Osteoblast (primary cell): Measurements from ENCODE around the gene GRK4. TPM values are rescaled to one million over a fixed set of nuclear protein-coding genes. Genes with fewer than 3 reads are reported as not detected.
"Not testable (repeated sequence)": the region's sequence is repeated elsewhere in the genome, so short reads cannot be mapped to it uniquely, and the experiment has no call there.

Experiments used
- DNase-seq: peaks from one replicate; pipeline ENCODE4 v3.0.0; 2011; ENCODE audit warnings: low spot score, mixed read lengths; ENCODE audit not compliant: insufficient read length; ENCODE audit errors: missing footprints
- H2AFZ ChIP-seq: 2 replicates; pipeline ENCODE4 v1.6.0; 2011; ENCODE audit warnings: mild to moderate bottlenecking, low read length
- H3K27ac ChIP-seq: 2 replicates; pipeline ENCODE4 v1.5.1; 2011; ENCODE audit warnings: mild to moderate bottlenecking, low read depth, low read length, moderate library complexity
- H3K27me3 ChIP-seq: 2 replicates; pipeline ENCODE4 v1.6.0; 2012; ENCODE audit warnings: mild to moderate bottlenecking, control low read depth, inconsistent platforms, low read length, moderate library complexity; ENCODE audit not compliant: insufficient read depth
- H3K36me3 ChIP-seq: 2 replicates; pipeline ENCODE4 v1.5.1; 2011; ENCODE audit warnings: mild to moderate bottlenecking, low read length, control low read depth, moderate library complexity; ENCODE audit not compliant: insufficient read depth
- H3K4me1 ChIP-seq: 2 replicates; pipeline ENCODE4 v1.5.1; 2011; ENCODE audit warnings: mild to moderate bottlenecking, low read length, control low read depth, moderate library complexity; ENCODE audit not compliant: insufficient read depth
- H3K4me2 ChIP-seq: 2 replicates; pipeline ENCODE4 v1.6.0; 2011; ENCODE audit warnings: mild to moderate bottlenecking, low read length; ENCODE audit not compliant: insufficient read depth
- H3K4me3 ChIP-seq: fragments of 200-600 bp; sonication (generic); 3 replicates; pipeline ENCODE4 v1.5.1; 2012; ENCODE audit warnings: mild to moderate bottlenecking, low read length, inconsistent platforms; ENCODE audit not compliant: insufficient read depth
- H3K79me2 ChIP-seq: 2 replicates; pipeline ENCODE4 v1.6.0; 2012; ENCODE audit warnings: mild to moderate bottlenecking, low read length, control low read depth, inconsistent platforms; ENCODE audit not compliant: insufficient read depth
- H3K9me3 ChIP-seq: 2 replicates; pipeline ENCODE4 v1.5.1; 2011; ENCODE audit warnings: low read depth, low read length, control low read depth
- H4K20me1 ChIP-seq: 2 replicates; pipeline ENCODE4 v1.6.0; 2012; ENCODE audit warnings: mild to moderate bottlenecking, low read length, control low read depth; ENCODE audit not compliant: insufficient read depth
- total RNA-seq: library from RNA; depleted of rRNA; stranded (reverse); fragments of >200 nt; gene quantifications from 2 replicates; pipeline ENCODE4 v1.2.3, GENCODE V29; 2012
- TF ChIP-seq, protein P1 (sequence below): IDR thresholded peaks from 2 replicates; pipeline ENCODE4 v1.5.1; 2011; ENCODE audit warnings: mild to moderate bottlenecking, low read depth, low read length, moderate library complexity; ENCODE audit errors: extremely low read depth

GRK4 gene
- total RNA-seq, 1 donor = 7.6 TPM

DNA sequence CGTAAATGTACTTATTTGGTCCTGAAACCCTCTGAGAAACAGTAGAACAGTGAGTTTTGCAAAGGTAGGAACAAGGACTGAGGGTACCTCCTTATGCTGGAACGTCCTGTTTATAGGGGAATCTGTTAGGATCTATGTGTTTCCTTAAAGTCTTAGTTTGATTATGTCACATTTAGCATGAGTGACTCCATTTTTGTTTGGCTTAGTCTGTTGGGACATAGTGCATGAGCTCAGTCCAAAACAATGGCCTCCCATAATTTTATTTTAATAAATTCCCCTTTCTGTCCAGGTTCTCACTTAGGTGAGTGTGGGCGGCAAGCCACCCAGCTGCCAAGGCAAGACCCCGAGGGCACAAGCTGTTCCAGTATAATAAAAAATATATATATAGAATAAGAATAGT, 83.3 kb downstream of the GRK4 start:
- H3K79me2 ChIP-seq = no peaks in the 10 kb centered on the region
- H4K20me1 ChIP-seq = no peaks in the 10 kb centered on the region
- peaks cover under 1% of the 10 kb centered on the region for H3K27me3 ChIP-seq
- H2AFZ ChIP-seq = no peak overlapping the region
- no peaks in the 10 kb centered on the region for H3K36me3 ChIP-seq
- no peak for DNase-seq
- no peaks in the 10 kb centered on the region for H3K9me3 ChIP-seq
- H3K4me2 ChIP-seq = no peak overlapping the region
- no peak overlapping the region for H3K4me3 ChIP-seq
- H3K4me1 ChIP-seq = peaks cover 20% of the 10 kb centered on the region
- TF ChIP-seq, protein P1, sequence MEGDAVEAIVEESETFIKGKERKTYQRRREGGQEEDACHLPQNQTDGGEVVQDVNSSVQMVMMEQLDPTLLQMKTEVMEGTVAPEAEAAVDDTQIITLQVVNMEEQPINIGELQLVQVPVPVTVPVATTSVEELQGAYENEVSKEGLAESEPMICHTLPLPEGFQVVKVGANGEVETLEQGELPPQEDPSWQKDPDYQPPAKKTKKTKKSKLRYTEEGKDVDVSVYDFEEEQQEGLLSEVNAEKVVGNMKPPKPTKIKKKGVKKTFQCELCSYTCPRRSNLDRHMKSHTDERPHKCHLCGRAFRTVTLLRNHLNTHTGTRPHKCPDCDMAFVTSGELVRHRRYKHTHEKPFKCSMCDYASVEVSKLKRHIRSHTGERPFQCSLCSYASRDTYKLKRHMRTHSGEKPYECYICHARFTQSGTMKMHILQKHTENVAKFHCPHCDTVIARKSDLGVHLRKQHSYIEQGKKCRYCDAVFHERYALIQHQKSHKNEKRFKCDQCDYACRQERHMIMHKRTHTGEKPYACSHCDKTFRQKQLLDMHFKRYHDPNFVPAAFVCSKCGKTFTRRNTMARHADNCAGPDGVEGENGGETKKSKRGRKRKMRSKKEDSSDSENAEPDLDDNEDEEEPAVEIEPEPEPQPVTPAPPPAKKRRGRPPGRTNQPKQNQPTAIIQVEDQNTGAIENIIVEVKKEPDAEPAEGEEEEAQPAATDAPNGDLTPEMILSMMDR = no peak
- no peak overlapping the region for H3K27ac ChIP-seq

DNA sequence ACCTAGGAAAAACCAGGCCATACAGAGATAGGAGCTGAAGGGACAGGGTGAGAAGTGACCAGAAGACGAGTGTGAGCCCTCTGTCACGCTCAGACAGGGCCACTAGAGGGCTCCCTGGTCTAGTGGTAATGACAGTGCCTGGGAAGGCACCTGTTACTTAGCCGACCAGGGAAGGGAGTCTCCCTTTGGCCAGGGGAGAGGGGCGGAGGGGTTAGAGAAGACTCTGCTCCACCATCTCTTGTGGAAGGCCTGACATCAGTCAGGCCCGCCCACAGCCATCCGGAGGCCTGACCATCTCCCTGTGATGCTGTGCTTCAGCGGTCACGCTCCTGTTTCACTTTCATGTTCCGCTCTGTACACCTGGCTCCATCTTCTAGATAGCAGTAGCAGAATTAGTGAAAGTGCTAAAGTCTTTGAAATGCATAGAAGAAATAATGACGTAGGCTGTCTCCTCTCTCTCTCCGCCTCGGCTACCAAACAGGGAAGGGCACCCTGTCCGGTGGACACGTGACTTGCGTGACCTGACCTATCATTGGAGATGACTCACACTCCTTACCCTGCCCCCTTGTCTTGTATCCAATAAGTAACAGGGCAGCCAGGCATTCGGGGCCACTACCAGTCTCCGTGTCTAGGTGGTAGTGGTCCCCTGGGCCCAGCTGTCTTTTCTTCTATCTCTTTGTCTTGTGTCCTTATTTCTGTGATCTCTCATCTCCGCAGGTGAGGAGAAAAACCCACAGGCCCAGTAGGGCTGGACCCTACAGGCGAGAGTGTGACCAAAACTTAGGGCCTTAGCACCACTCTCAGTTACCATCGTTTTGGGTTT, 84.3 kb downstream of the GRK4 start:
- Histone ChIP-seq H3K36me3 (no peaks in the 10 kb centered on the region), H3K9me3 (no peaks in the 10 kb centered on the region), H3K27ac (no peak overlapping the region), H3K27me3 (peaks cover 5% of the 10 kb centered on the region), H3K4me1 (peaks cover 12% of the 10 kb centered on the region), H4K20me1 (no peaks in the 10 kb centered on the region), H2AFZ (no peak overlapping the region), H3K4me2 (peak overlapping the region; percentile 51), H3K79me2 (no peaks in the 10 kb centered on the region), H3K4me3 (peak overlapping the region; percentile 30)
- peak; percentile 31 for DNase-seq
- TF ChIP-seq, protein P1 = peak; percentile 72

DNA sequence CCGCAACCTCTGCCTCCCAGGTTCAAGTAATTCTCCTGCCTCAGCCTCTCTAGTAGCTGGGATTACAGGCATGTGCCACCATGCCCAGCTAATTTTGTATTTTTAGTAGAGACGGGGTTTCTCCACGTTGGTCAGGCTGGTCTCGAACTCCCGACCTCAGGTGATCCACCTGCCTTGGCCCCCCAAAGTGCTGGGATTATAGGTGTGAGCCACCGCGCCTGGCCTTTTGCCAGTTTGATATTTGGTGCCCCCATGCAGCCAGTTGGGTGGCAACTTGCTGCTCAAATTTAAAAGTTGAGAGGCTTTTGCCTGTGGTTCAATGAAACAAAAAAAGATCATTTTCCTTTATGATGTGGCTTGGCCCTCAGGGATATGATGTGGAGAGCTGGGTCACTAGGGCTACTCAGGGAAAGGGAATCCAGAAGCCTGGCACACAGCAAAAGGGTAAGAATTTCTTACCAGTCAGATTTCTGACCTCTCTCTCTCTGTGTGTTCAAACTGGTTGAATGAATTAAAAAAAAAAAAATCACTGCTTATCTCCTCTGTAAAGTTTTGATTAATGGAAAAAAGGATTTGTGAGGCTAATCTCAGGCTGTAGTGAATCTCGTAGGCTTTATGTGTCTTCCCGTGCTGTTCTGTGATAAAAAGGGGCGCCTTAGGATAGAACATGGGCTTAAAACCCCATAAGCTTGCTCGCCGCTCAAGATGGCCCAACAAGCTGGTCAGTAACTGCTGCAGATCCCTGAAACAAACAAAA, 87.9 kb downstream of the GRK4 start:
- not testable (repeated sequence) for DNase-seq, H3K27me3 ChIP-seq, H2AFZ ChIP-seq, H3K36me3 ChIP-seq, H3K9me3 ChIP-seq, H4K20me1 ChIP-seq, H3K27ac ChIP-seq, H3K79me2 ChIP-seq, H3K4me2 ChIP-seq, H3K4me3 ChIP-seq, H3K4me1 ChIP-seq

DNA sequence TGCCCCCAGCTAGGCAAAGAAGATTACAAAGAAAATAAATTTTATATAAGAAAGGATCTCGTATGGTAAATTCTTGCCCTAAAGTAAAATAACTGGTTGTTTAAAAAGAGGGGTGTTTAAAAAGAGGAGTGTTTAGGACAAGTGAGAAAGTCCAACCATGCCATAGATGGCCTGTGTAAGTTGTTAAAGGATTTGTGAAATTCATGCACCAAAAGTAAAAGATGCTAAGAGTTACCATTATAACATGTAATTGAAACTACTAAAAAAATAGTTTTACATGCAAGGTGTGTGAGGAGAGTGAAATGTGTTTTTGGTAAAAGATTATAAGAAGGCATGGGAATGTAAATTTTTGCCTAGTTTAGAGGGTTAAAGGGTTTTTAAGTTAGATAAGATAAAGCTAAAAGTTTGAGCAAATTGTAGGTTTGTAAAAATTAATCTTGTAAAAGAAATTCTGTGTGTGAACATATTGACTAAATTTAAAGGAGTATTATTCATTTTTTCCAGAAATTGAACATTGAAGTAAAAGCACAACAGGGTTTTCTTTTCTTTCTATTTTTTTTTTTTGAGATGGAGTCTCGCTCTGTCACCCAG, 90.9 kb downstream of the GRK4 start:
- TF ChIP-seq, protein P1 = no peak
- no peaks in the 10 kb centered on the region for H4K20me1 ChIP-seq
- no peaks in the 10 kb centered on the region for H3K79me2 ChIP-seq
- peaks cover 5% of the 10 kb centered on the region for H3K27me3 ChIP-seq
- no peaks in the 10 kb centered on the region for H3K36me3 ChIP-seq
- peaks cover 4% of the 10 kb centered on the region for H3K4me1 ChIP-seq
- H3K4me3 ChIP-seq = no peak overlapping the region
- peaks cover 4% of the 10 kb centered on the region for H3K9me3 ChIP-seq
- no peak overlapping the region for H3K4me2 ChIP-seq
- DNase-seq = no peak
- no peak overlapping the region for H3K27ac ChIP-seq
- H2AFZ ChIP-seq = no peak overlapping the region
